ENCODE results near the gene MARK2.

GRCh38 chr11:63845911-63846310 is 7.0 kb downstream of the MARK2 start:
- TF ChIP-seq BRCA1 (IDR thresholded peaks at IDR 0.05; ENCODE audit: low read depth, low read length) (no peak), RXRA (IDR thresholded peaks at IDR 0.05; ENCODE audit: insufficient read depth, low read depth, low read length) (no peak), CREB1 (IDR thresholded peaks at IDR 0.05) (no peak)
